Epithelial cell of prostate (primary cell): ENCODE results near the gene DEF6.
"Not testable (repeated sequence)": the region's sequence is repeated elsewhere in the genome, so short reads cannot be mapped to it uniquely, and the experiment has no call there.

Experiments
- DNase-seq: peaks from one replicate; pipeline ENCODE4 v3.0.0-alpha.2; 2011; ENCODE audit warnings: low read depth, low spot score
- H3K27ac ChIP-seq: fragments of 450-650 bp; 2 replicates; pipeline ENCODE4 v1.5.1; 2017; ENCODE audit warnings: mild to moderate bottlenecking

Gene DEF6

DNA sequence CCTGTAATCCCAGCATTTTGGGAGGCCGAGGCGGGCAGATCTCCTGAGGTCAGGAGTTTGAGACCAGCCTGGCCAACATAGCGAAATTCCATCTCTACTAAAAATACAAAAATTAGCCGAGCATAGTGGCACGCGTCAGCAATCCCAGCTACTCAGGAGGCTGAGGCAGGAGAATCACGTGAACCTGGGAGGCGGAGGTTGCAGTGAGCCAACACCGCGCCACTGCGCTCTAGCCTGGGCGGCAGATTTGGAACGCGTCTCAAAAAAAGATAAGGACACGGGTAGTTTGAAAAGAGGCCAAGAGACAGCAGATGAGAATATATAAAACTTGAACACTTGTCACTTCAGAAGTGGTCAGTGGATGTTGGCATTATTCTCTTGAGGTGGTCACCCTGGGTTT is 9.5 kb downstream of the DEF6 start:
- H3K27ac ChIP-seq, DNase-seq: not testable (repeated sequence)

DNA sequence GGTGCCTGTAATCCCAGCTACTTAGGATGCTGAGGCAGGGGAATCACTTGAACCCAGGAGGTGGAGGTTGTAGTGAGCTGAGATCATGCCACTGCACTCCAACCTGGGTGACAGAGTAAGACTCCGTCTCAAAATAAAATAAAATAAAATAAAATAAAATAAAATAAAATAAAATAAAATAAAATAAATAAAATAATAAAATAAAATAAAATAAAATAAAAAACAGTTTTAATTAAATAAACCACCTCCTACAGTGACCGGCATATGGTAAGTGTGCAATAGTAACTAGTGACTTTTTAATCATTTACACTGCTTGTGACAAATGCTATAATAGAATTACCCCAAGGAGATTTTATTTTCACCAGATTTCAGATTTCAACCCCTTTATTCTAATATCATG is 10.9 kb downstream of the DEF6 start:
- DNase-seq, H3K27ac ChIP-seq: not testable (repeated sequence)

DNA sequence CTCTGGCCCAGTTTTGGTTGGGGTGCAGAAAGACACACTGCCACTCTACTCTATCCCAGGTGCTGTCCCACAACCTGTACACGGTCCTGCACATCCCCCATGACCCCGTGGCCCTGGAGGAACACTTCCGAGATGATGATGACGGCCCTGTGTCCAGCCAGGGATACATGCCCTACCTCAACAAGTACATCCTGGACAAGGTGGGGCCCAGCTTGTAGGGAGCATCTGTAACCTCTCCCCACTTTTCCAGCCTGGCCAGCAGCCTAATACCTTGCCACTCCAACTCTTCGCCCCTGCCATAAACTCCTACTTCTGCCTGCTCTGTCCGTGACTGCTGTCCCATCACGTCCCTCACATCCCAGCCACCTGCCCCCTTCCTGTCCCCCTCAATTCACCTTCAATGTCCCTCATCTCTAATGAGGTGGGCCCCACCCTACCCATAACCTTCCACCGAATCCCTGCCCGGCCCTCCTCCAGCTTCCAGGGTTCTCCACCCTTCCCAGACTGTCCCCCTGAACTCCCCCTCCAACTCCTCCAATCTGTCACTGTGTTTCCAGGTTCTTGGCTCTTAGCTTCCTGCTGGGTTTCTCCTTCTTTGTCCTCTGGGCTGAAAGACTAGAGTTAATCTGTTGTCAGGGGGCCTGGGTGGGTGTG is 12.1 kb downstream of the DEF6 start:
- H3K27ac ChIP-seq = no peak overlapping the region
- no peak for DNase-seq

GRCh38 chr6:35310265-35310831 is 12.7 kb downstream of the DEF6 start:
- no peak overlapping the region for H3K27ac ChIP-seq
- no peak for DNase-seq

DNA sequence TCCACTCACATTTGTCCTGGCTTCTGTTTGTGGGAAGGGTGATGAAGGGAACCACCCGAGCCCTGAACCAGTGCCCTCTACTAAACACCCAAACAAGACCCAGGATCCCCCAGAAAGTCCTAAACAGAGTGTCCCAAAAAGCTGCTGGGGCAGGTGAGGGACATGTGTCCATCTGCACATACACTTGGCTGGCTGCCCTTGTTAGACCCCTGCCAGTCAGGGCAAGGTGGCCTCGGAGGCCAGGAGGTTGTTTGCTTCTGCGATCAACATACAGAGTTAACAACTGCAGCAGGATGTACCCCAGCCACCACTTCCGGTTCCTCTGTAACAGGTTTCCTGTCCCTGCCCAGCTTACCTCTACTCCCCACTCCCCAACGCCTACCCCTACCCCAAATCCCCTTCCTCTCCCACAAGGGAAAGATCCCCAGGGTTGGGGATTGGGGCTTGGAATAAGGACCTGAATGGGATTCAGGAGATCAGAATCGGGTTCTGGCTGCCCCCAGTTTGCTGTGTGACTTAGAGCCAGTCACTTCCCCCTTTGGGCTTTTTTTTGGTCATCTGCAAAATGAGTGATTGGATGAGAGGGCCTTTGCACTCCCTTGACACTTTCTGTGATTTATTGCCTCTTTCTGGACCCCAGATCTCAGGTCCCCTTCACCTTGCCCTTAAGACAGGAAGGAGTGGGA is 13.9 kb downstream of the DEF6 start:
- H3K27ac ChIP-seq = no peak overlapping the region
- no peak for DNase-seq

DNA sequence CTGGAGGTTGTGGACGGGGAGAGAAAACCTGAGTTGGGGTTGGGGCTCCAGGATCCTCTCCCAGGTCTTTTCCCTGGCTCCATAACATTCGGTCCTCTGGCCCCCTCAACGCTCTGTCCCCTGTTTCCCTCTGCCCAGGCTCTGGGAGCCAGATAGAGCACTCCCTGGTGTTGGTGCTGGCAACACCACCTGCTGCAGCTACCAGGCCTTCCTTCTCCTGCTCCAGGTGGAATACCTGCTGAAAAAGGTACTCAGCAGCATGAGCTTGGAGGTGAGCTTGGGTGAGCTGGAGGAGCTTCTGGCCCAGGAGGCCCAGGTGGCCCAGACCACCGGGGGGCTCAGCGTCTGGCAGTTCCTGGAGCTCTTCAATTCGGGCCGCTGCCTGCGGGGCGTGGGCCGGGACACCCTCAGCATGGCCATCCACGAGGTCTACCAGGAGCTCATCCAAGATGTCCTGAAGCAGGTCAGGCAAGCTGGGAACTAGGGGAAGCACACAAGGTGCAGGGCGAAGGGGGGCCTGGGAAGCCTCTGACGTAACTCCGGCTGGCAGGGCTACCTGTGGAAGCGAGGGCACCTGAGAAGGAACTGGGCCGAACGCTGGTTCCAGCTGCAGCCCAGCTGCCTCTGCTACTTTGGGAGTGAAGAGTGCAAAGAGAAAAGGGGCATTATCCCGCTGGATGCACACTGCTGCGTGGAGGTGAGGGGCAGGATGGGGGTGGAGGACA is 14.6 kb downstream of the DEF6 start:
- no peak for DNase-seq
- H3K27ac ChIP-seq = no peak overlapping the region

- no peak overlapping the region for H3K27ac ChIP-seq
Measured at GRCh38 chr6:35312807-35313206, 15.2 kb downstream of the DEF6 start.

DNA sequence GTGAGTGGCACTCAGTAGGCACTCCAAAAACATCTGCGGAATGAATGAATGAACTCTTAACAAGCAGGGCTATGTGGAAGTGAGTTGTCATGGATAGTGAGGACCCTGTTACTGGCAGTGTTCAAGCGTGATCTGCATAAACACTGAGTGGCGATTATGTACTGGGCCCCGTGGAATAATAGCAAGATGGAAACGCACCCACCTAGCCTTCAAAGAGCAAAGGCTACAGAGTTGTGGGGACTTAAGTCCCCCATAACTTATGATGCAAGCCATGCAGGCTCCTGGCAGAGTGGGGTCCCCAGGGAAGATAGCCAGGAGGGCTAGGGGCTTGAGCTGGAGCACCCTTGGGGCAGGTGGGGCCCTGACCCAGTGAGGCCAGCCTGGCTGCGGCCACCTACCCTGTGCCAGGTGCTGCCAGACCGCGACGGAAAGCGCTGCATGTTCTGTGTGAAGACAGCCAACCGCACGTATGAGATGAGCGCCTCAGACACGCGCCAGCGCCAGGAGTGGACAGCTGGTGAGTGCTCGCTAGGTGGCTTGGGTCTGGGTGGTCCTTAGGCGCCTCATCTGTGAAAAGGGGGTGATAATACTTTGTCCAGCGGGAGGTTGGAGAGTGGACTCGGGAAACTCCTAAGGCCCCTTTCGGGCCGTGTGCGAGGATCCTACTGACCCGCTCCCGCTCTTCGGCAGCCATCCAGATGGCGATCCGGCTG is 20.0 kb downstream of the DEF6 start:
- H3K27ac ChIP-seq = no peak overlapping the region
- no peak for DNase-seq

More at GRCh38 chr6:35312807-35313206, 15.2 kb downstream of the DEF6 start:
- DNase-seq = no peak

- no peak for DNase-seq
- H3K27ac ChIP-seq = no peak overlapping the region
Measured at GRCh38 chr6:35318196-35319171, 20.9 kb downstream of the DEF6 start.

DNA sequence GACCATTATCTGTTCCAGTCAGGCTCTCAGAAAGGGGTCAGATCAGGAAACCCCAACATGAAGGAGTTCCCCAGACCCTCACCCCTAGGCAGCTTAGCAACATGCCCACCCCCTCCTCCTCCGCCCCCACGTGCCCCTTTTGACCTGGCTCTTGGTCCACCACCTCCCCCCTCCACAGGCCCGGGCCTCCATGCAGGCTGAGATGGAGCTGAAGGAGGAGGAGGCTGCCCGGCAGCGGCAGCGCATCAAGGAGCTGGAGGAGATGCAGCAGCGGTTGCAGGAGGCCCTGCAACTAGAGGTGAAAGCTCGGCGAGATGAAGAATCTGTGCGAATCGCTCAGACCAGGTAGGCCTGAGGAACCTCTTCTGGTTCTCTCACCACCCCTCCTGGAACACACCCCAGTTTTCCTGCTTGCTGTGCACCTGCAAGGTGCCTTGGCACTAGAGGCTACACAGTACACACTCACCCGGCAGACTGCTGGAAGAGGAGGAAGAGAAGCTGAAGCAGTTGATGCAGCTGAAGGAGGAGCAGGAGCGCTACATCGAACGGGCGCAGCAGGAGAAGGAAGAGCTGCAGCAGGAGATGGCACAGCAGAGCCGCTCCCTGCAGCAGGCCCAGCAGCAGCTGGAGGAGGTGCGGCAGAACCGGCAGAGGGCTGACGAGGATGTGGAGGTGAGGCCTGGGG is 21.9 kb downstream of the DEF6 start:
- no peak overlapping the region for H3K27ac ChIP-seq
- DNase-seq = no peak

GRCh38 chr6:35320031-35320410 is 22.4 kb downstream of the DEF6 start:
- H3K27ac ChIP-seq = no peak overlapping the region
- DNase-seq = no peak

DNA sequence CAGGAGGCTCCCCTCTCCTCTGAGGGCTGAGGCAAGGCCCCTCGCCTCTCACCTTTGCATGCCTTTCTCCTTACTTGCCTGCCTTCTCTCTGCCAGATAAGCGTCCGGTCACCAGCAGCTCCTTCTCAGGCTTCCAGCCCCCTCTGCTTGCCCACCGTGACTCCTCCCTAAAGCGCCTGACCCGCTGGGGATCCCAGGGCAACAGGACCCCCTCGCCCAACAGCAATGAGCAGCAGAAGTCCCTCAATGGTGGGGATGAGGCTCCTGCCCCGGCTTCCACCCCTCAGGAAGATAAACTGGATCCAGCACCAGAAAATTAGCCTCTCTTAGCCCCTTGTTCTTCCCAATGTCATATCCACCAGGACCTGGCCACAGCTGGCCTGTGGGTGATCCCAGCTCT is 23.5 kb downstream of the DEF6 start:
- no peak overlapping the region for H3K27ac ChIP-seq
- DNase-seq = no peak

GRCh38 chr6:35327349-35328027 is 29.9 kb downstream of the DEF6 start:
- no peak for DNase-seq
- H3K27ac ChIP-seq = no peak overlapping the region

DNA sequence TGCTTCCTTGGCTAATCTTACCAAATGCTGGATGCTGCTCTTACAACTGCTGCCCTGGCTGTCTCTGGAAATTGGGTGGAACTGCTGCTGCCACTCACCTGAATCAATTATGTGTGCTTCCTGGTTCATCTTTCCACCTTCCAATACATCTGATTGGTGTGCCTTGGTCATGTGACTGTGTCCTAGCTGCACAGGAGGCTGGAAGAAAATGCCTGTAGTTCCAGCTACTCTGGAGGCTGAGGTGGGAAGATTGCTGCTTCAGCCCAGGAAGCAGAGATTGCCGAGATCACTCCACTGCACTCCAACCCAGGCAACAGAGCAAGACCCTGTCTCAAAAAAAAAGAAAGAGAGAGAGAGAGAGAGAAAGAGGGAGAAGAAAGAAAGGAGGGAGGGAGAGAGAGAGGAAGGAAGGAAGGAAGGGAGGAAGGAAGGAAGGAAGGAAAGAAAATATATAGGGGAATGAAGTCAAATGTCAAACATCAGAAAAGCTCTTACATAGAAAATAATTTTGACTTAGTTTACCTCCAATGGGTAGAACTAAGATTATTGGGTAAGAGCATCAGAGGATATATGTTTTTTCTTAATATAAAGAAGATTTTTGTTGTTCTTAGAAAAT is 30.6 kb downstream of the DEF6 start:
- no peak overlapping the region for H3K27ac ChIP-seq
- no peak for DNase-seq

DNA sequence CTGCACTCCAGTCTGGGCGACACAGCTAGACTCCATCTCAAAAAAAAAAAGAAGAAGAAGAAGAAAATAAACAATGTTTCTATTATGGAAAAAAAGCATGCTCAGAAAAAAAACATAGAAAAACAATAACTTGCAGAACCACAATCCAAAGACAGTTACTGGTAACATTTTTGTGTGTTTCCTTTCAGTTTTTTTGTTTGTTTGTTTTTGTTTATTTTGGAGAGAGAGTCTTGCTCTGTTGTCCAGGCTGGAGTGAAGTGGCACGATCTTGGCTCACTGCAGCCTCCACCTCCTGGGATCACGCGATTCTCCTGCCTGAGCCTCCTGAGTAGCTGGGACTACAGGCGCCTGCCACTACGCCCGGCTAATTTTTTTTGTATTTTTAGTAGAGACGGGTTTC is 31.3 kb downstream of the DEF6 start:
- DNase-seq, H3K27ac ChIP-seq: not testable (repeated sequence)

- DNase-seq = no peak
- H3K27ac ChIP-seq = no peak overlapping the region
Measured at GRCh38 chr6:35330541-35331119, 33.0 kb downstream of the DEF6 start.

DNA sequence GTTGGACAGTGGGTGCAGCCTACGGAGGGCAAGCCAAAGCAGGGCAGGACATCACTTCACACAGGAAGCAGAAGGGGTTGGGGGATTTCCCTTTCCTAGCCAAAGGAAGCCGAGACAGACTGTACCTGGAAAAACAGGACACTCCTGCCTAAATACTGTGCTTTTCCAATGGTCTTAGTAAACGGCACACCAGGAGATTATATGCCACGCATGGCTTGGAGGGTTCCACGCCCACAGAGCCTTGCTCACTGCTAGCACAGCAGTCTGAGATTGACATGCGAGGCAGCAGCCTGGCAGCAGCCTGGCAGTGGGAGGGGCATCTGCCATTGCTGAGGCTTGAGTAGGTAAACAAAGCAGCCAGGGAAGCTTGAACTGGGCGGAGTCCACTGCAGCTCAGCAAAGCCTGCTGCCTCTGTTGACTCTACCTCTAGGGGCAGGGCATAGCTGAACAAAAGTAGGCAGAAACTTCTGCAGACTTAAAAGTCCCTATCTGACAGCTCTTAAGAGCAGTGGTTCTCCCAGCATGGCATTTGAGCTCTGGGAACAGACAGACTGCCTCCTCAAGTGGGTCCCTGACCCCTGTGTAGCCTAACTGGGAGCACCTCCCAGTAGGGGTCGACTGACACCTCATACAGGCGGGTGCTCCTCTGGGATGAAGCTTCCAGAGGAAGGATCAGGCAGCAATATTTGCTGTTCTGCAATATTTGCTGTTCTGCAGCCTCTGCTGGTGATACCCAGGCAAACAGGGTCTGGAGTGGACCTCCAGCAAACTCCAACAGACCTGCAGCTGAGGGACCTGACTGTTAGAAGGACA is 34.7 kb downstream of the DEF6 start:
- peak; percentile 18 for DNase-seq
- H3K27ac ChIP-seq = not testable (repeated sequence)
